Uterus (tissue), 2 donors: ENCODE data around the gene NKX1-2.

Experiments
- CTCF ChIP-seq, 4 experiments: fragments of 200-600 bp in 2 of 4; fragments of 450-650 bp in 2 of 4; sonication (generic) in 2 of 4; IDR thresholded peaks; one replicate each; pipeline ENCODE4 v1.5.1; 2016 to 2019; ENCODE audit warnings: antibody characterized with exemption in 4 of 4, mild to moderate bottlenecking in 2 of 4, moderate library complexity in 1 of 4
- POLR2A ChIP-seq, 2 donors: fragments of 450-650 bp; IDR thresholded peaks; one replicate each; pipeline ENCODE4 v1.6.1; 2016; ENCODE audit warnings: antibody characterized with exemption in 2 of 2, mild to moderate bottlenecking in 1 of 2, moderate library complexity in 1 of 2

DNA sequence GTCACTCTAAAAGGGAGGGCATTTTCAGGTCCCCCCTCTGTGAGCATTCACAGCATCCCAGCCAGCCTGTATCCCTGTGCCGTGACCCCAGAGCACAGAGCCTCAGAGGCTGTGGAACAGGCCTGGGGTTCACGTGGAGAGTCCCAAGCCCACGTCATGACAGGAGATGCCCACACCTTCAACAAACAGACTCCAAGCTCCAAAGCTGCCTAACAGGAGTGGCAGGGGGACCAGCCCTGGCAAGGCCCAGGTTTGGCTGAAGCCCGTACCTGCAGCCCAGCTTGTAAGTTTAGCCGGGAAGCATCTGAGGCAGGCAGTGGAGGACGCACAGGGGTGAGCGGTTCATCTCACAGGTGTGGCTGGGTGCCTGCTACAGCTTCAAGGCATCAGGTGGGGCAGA is 45.3 kb upstream of the NKX1-2 start:
- no peak for TF ChIP-seq CTCF (IDR thresholded peaks at IDR 0.05)
- TF ChIP-seq POLR2A (IDR thresholded peaks at IDR 0.05): no peak
